Bronchial epithelial cell (primary cell): Measurements from ENCODE around the gene PKNOX2. TPM values are rescaled to one million over a fixed set of nuclear protein-coding genes. Genes with fewer than 3 reads are reported as not detected.
A peak's percentile ranks its signal among the peaks of the same experiment; 100 is the strongest.

Experiments used
- DNase-seq: peaks from one replicate; pipeline ENCODE4 v3.0.0-alpha.2; 2010; ENCODE audit warnings: low read depth
- FAIRE-seq: peaks from 2 replicates; lab custom pipeline; 2011; peaks lifted over from hg19 to GRCh38; lab: Jason Lieb, UNC
- H3K27me3 ChIP-seq: 2 replicates; pipeline ENCODE4 v1.5.1; 2011; ENCODE audit warnings: low read length; ENCODE audit not compliant: control insufficient read depth, insufficient read depth
- H3K36me3 ChIP-seq: 2 replicates; pipeline ENCODE4 v1.5.1; 2011; ENCODE audit warnings: low read length; ENCODE audit not compliant: control insufficient read depth, insufficient read depth
- H3K4me3 ChIP-seq: 2 replicates; pipeline ENCODE4 v1.5.1; 2011; ENCODE audit warnings: mild to moderate bottlenecking, low read depth, low read length, control low read depth
- CTCF ChIP-seq: IDR thresholded peaks from 2 replicates; pipeline ENCODE4 v1.5.1; 2011; ENCODE audit warnings: mild to moderate bottlenecking, moderate library complexity, low read length, control low read depth, inconsistent platforms; ENCODE audit not compliant: insufficient read depth, severe bottlenecking
- total RNA-seq: library from RNA; depleted of rRNA; stranded (reverse); fragments of >200 nt; gene quantifications from 2 replicates; pipeline ENCODE4 v1.2.1, GENCODE V29; 2014

The PKNOX2 gene
- total RNA-seq, 1 donor from 2014 or later, result not detected

- FAIRE-seq, result peak; percentile 66
- peaks cover 2% of the 10 kb centered on the region for H3K27me3 ChIP-seq
- no peak for DNase-seq
- no peak for TF ChIP-seq CTCF
- H3K36me3 ChIP-seq, result no peaks in the 10 kb centered on the region
- no peak overlapping the region for H3K4me3 ChIP-seq
Measured at GRCh38 chr11:125337836-125338834, 173.6 kb downstream of the PKNOX2 start.

- H3K36me3 ChIP-seq, result no peaks in the 10 kb centered on the region
- FAIRE-seq (no peak), DNase-seq (no peak)
- peaks cover 2% of the 10 kb centered on the region for H3K27me3 ChIP-seq
- no peak overlapping the region for H3K4me3 ChIP-seq
- no peak for TF ChIP-seq CTCF
Measured at GRCh38 chr11:125338886-125339811, 174.6 kb downstream of the PKNOX2 start.

- H3K36me3 ChIP-seq, result no peaks in the 10 kb centered on the region
- DNase-seq, result no peak
- no peak overlapping the region for H3K4me3 ChIP-seq
- FAIRE-seq, result no peak
- peaks cover 5% of the 10 kb centered on the region for H3K27me3 ChIP-seq
- TF ChIP-seq CTCF, result no peak
Measured at GRCh38 chr11:125341676-125342075, 177.1 kb downstream of the PKNOX2 start.

DNA sequence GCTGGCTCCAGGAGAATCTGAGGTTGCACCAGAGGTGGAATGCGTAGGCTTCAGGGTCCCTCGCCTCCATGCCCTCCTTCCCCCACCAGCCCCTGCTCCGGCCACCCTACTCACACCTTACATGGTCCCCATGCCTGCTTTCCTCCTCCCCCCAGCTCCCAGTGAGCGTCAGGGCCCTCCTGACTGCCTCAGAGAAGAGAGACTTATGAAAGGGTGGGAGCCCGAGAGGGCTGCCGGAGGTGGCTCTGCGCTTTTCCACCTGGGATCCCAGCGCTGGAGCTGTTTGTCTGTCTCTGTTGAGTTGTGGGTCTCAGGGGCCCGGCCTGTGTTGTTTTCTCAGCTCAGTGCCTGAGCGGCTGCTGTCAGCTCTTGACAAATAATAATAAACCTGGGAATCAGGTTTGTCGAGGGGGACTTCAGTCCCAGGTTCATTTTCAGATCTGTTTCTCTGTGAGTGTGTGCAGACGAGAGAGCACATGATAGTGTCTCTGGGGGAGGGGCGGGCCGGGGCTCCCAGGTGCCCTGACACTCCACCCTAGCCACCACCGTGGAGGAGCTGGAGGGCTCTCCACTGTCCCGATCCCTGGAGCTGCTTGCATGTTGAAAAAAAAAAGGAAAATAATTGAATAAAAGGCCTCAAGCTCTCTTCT, 177.9 kb downstream of the PKNOX2 start:
- H3K27me3 ChIP-seq, result peaks cover 8% of the 10 kb centered on the region
- H3K4me3 ChIP-seq, result no peak overlapping the region
- no peak for TF ChIP-seq CTCF
- FAIRE-seq (no peak), DNase-seq (no peak)
- no peaks in the 10 kb centered on the region for H3K36me3 ChIP-seq

GRCh38 chr11:125343086-125343717, 178.7 kb downstream of the PKNOX2 start:
- DNase-seq (no peak), FAIRE-seq (no peak)
- Histone ChIP-seq H3K36me3 (no peaks in the 10 kb centered on the region), H3K27me3 (peaks cover 6% of the 10 kb centered on the region), H3K4me3 (no peak overlapping the region)
- no peak for TF ChIP-seq CTCF
